C4-2B (cell line): ENCODE data around the gene PTPN5.

Experiments used
- H3K27ac ChIP-seq: fragments of 450-650 bp; 2 replicates; pipeline ENCODE4 v1.5.1; 2017
- CTCF ChIP-seq: fragments of 450-650 bp; conservative IDR thresholded peaks from 2 replicates; pipeline ENCODE4 v1.5.1; 2017; ENCODE audit warnings: mild to moderate bottlenecking
- ZFX ChIP-seq: fragments of 450-650 bp; IDR thresholded peaks from 2 replicates; pipeline ENCODE4 v1.6.1; 2017

The PTPN5 gene

GRCh38 chr11:18729426-18729825 is 62.2 kb downstream of the PTPN5 start:
- no peak overlapping the region for H3K27ac ChIP-seq
- TF ChIP-seq CTCF, result no peak
- TF ChIP-seq ZFX, result no peak

GRCh38 chr11:18728658-18729057 is 62.9 kb downstream of the PTPN5 start:
- TF ChIP-seq CTCF, result no peak
- no peak for TF ChIP-seq ZFX
- H3K27ac ChIP-seq, result no peak overlapping the region

GRCh38 chr11:18727479-18728236 is 63.9 kb downstream of the PTPN5 start:
- TF ChIP-seq ZFX (no peak), CTCF (peak; percentile 90)

GRCh38 chr11:18726040-18726439 is 65.6 kb downstream of the PTPN5 start, which contains the start of gene IGSF22:
Gene IGSF22 (minus strand): TSS chr11:18726188. CDS start chr11:18724236, 1,952 bp downstream.
- H3K27ac ChIP-seq, result no peak within 1 kb of the TSS
- TF ChIP-seq CTCF, result no peak
- no peak for TF ChIP-seq ZFX

More at GRCh38 chr11:18727479-18728236, 63.9 kb downstream of the PTPN5 start:
- no peak overlapping the region for H3K27ac ChIP-seq

- TF ChIP-seq ZFX (no peak), CTCF (no peak)
Measured at GRCh38 chr11:18723991-18724390, 67.6 kb downstream of the PTPN5 start.

GRCh38 chr11:18722293-18722637 is 69.3 kb downstream of the PTPN5 start:
- no peak overlapping the region for H3K27ac ChIP-seq
- no peak for TF ChIP-seq ZFX
- peak; percentile 63 for TF ChIP-seq CTCF

More at GRCh38 chr11:18723991-18724390, 67.6 kb downstream of the PTPN5 start:
- no peak overlapping the region for H3K27ac ChIP-seq

- TF ChIP-seq CTCF (peak; percentile 83), ZFX (no peak)
- H3K27ac ChIP-seq, result no peak overlapping the region
Measured at GRCh38 chr11:18721561-18722292, 69.9 kb downstream of the PTPN5 start.
